ENCODE results near the gene ZKSCAN4. TPM values are rescaled to one million over a fixed set of nuclear protein-coding genes. Genes with fewer than 3 reads are reported as not detected.
A peak's percentile ranks its signal among the peaks of the same experiment; 100 is the strongest.

The ZKSCAN4 gene
- total RNA-seq, 1 experiment from 2014 or later = 5.5 TPM

- H3K36me3 Mint-ChIP-seq (ENCODE audit: insufficient read depth, unreplicated experiment) = peaks cover 4% of the 10 kb centered on the region
- H3K4me3 Mint-ChIP-seq (ENCODE audit: unreplicated experiment) = no peak overlapping the region
- no peak for DNase-seq
- Histone ChIP-seq H3K36me3 (ENCODE audit: control insufficient read depth, insufficient read depth, low read length) (no peaks in the 10 kb centered on the region), H3K27me3 (replicated peaks; ENCODE audit: control insufficient read depth, insufficient read depth, low read length) (peaks cover 1% of the 10 kb centered on the region; the same call in 1 of the 2 replicates), H3K4me3 (ENCODE audit: low read depth, low read length) (no peak overlapping the region), H3K9me3 (no peaks in the 10 kb centered on the region), H3K4me1 (peaks cover under 1% of the 10 kb centered on the region)
- ChIA-PET POLR2A (no interaction called here), CTCF (no interaction called here)
- H3K27me3 Mint-ChIP-seq (ENCODE audit: insufficient read depth, unreplicated experiment) = no peaks in the 10 kb centered on the region
- BruUV-seq (replicated peaks) = no TSS peak
- intact Hi-C loops (cut with micrococcal nuclease; ENCODE audit: unreplicated experiment) = no loop called here
- no peak overlapping the region for H3K27ac Mint-ChIP-seq (ENCODE audit: unreplicated experiment)
- H3K9me3 Mint-ChIP-seq (ENCODE audit: unreplicated experiment) = no peaks in the 10 kb centered on the region
- no peak for TF ChIP-seq CTCF (IDR thresholded peaks at IDR 0.05; ENCODE audit: insufficient read depth in 1 of 2, low read depth in 1 of 2, low read length in 1 of 2, severe bottlenecking in 1 of 2, unreplicated experiment in 1 of 2)
- H3K4me1 Mint-ChIP-seq (ENCODE audit: low read depth, unreplicated experiment) = peaks cover 10% of the 10 kb centered on the region
These were observed 31.6 kb downstream of the ZKSCAN4 start for GRCh38 chr6:28220257-28221133.

GRCh38 chr6:28218312-28219248, 33.5 kb downstream of the ZKSCAN4 start:
- ChIA-PET POLR2A (interaction anchor here (0.5 to 1.1 kb wide), 8 partner anchors 8 to 939 kb away, joined by 3 to 9 read pairs (median 4); partner anchors contain the start of genes PGBD1 and ZSCAN31), CTCF (interaction anchor here (1.5 kb wide), 1 partner anchor 138 kb away, joined by 9 read pairs; no protein-coding TSS in a partner anchor)
- peaks cover 1% of the 10 kb centered on the region; the same call in 1 of the 2 replicates for H3K27me3 ChIP-seq (replicated peaks; ENCODE audit: control insufficient read depth, insufficient read depth, low read length)
- peak overlapping the region; percentile 51 for H3K4me3 ChIP-seq (ENCODE audit: low read depth, low read length)
- Mint-ChIP-seq H3K9me3 (ENCODE audit: unreplicated experiment) (no peaks in the 10 kb centered on the region), H3K36me3 (ENCODE audit: insufficient read depth, unreplicated experiment) (no peaks in the 10 kb centered on the region), H3K27me3 (ENCODE audit: insufficient read depth, unreplicated experiment) (no peaks in the 10 kb centered on the region), H3K4me3 (ENCODE audit: unreplicated experiment) (peak overlapping the region; percentile 76), H3K27ac (ENCODE audit: unreplicated experiment) (peak overlapping the region; percentile 42), H3K4me1 (ENCODE audit: low read depth, unreplicated experiment) (peaks cover 7% of the 10 kb centered on the region)
- BruUV-seq (replicated peaks) = TSS peak; percentile 78
- intact Hi-C loops (cut with micrococcal nuclease; ENCODE audit: unreplicated experiment) = no loop called here
- H3K4me1 ChIP-seq = peaks cover 6% of the 10 kb centered on the region
- no peaks in the 10 kb centered on the region for H3K36me3 ChIP-seq (ENCODE audit: control insufficient read depth, insufficient read depth, low read length)
- H3K9me3 ChIP-seq = no peaks in the 10 kb centered on the region
- peak; percentile 63 to 68 for DNase-seq
- TF ChIP-seq CTCF (IDR thresholded peaks at IDR 0.05; ENCODE audit: insufficient read depth in 1 of 2, low read depth in 1 of 2, low read length in 1 of 2, severe bottlenecking in 1 of 2, unreplicated experiment in 1 of 2) = peak in 1 of 2 experiments; percentile 8

- peaks cover 6% of the 10 kb centered on the region for H3K4me1 ChIP-seq
- Mint-ChIP-seq H3K4me3 (ENCODE audit: unreplicated experiment) (peak overlapping the region; percentile 76), H3K9me3 (ENCODE audit: unreplicated experiment) (no peaks in the 10 kb centered on the region), H3K4me1 (ENCODE audit: low read depth, unreplicated experiment) (peaks cover 12% of the 10 kb centered on the region), H3K27me3 (ENCODE audit: insufficient read depth, unreplicated experiment) (no peaks in the 10 kb centered on the region), H3K36me3 (ENCODE audit: insufficient read depth, unreplicated experiment) (peaks cover 4% of the 10 kb centered on the region), H3K27ac (ENCODE audit: unreplicated experiment) (no peak overlapping the region)
- POLR2A ChIA-PET = interaction anchor here (1.1 kb wide), 1 partner anchor 118 kb away, joined by 9 read pairs; the partner anchor contains the start of gene ZSCAN31
- H3K4me3 ChIP-seq (ENCODE audit: low read depth, low read length) = no peak overlapping the region
- intact Hi-C loops (cut with micrococcal nuclease; ENCODE audit: unreplicated experiment) = no loop called here
- no peak for TF ChIP-seq CTCF (IDR thresholded peaks at IDR 0.05; ENCODE audit: insufficient read depth in 1 of 2, low read depth in 1 of 2, low read length in 1 of 2, severe bottlenecking in 1 of 2, unreplicated experiment in 1 of 2)
- no TSS peak for BruUV-seq (replicated peaks)
- H3K9me3 ChIP-seq = no peaks in the 10 kb centered on the region
- H3K27me3 ChIP-seq (replicated peaks; ENCODE audit: control insufficient read depth, insufficient read depth, low read length) = peaks cover 1% of the 10 kb centered on the region; the same call in 1 of the 2 replicates
- no peak for DNase-seq
- CTCF ChIA-PET = interaction anchor here (1.5 kb wide), 1 partner anchor 138 kb away, joined by 9 read pairs; no protein-coding TSS in a partner anchor
- no peaks in the 10 kb centered on the region for H3K36me3 ChIP-seq (ENCODE audit: control insufficient read depth, insufficient read depth, low read length)
These were observed 34.2 kb downstream of the ZKSCAN4 start for GRCh38 chr6:28217890-28218289.

Measured in Caco-2 (cell line).